C4-2B (cell line): ENCODE measurements around the gene LRRC28.

Experiments used
- H3K27ac ChIP-seq: fragments of 450-650 bp; 2 replicates; pipeline ENCODE4 v1.5.1; 2017
- CTCF ChIP-seq: fragments of 450-650 bp; conservative IDR thresholded peaks from 2 replicates; pipeline ENCODE4 v1.5.1; 2017; ENCODE audit warnings: mild to moderate bottlenecking
- ZFX ChIP-seq: fragments of 450-650 bp; IDR thresholded peaks from 2 replicates; pipeline ENCODE4 v1.6.1; 2017

Gene LRRC28

GRCh38 chr15:99350408-99350807 lies 99.1 kb downstream of the LRRC28 start:
- H3K27ac ChIP-seq: no peak overlapping the region
- TF ChIP-seq ZFX (no peak), CTCF (no peak)

GRCh38 chr15:99359769-99360168 lies 108.5 kb downstream of the LRRC28 start:
- no peak for TF ChIP-seq ZFX
- TF ChIP-seq CTCF: no peak
- H3K27ac ChIP-seq: no peak overlapping the region

GRCh38 chr15:99361545-99362185 lies 110.4 kb downstream of the LRRC28 start:
- no peak overlapping the region for H3K27ac ChIP-seq
- peak; percentile 82 for TF ChIP-seq CTCF
- no peak for TF ChIP-seq ZFX

GRCh38 chr15:99365242-99365641 lies 114.0 kb downstream of the LRRC28 start:
- no peak overlapping the region for H3K27ac ChIP-seq
- TF ChIP-seq ZFX (no peak), CTCF (no peak)

GRCh38 chr15:99366013-99366412 lies 114.7 kb downstream of the LRRC28 start:
- TF ChIP-seq ZFX (no peak), CTCF (no peak)

GRCh38 chr15:99368743-99369142 lies 117.5 kb downstream of the LRRC28 start:
- no peak overlapping the region for H3K27ac ChIP-seq
- TF ChIP-seq CTCF (no peak), ZFX (no peak)

More at GRCh38 chr15:99366013-99366412, 114.7 kb downstream of the LRRC28 start:
- H3K27ac ChIP-seq: no peak overlapping the region

GRCh38 chr15:99369196-99369595 lies 117.9 kb downstream of the LRRC28 start:
- no peak overlapping the region for H3K27ac ChIP-seq
- TF ChIP-seq ZFX (no peak), CTCF (no peak)
